ENCODE measurements around the gene TAF4B. TPM values are rescaled to one million over a fixed set of nuclear protein-coding genes. Genes with fewer than 3 reads are reported as not detected.

Gene TAF4B
- total and polyA plus RNA-seq, 4 donors = 0.10 to 4.3 (median 0.30) TPM

DNA sequence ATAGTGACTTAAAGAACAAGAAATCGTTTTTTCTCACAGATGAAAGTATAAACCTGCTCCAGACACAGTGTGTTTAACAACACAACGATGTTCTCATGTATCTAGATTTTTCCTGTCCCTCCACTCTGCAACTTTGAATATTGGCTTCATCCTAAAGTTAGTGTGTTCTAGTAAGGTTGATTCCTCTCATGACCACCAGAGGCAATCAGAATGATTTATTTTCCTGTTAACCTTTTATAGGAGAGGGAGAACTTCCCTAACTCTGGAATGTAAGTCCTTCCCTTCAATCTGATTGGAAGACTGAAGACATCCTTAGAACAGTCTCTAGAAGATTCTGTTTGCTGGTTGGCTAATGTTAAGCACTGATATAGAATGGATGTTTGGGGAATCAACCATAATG is 41.0 kb upstream of the TAF4B start:
- TF ChIP-seq HNF4G (IDR thresholded peaks at IDR 0.05) (no peak), NR2F2 (IDR thresholded peaks at IDR 0.05) (no peak), RAD21 (IDR thresholded peaks at IDR 0.05) (no peak), FOXA2 (IDR thresholded peaks at IDR 0.05) (no peak), TAF1 (conservative IDR thresholded peaks at IDR 0.05) (no peak), FOXA1 (IDR thresholded peaks at IDR 0.05) (no peak), YY1 (IDR thresholded peaks at IDR 0.05) (no peak), HNF4A (conservative IDR thresholded peaks at IDR 0.05) (no peak), JUND (IDR thresholded peaks at IDR 0.05) (no peak), RXRA (IDR thresholded peaks at IDR 0.05) (no peak), EGR1 (IDR thresholded peaks at IDR 0.05; ENCODE audit: low read depth in 2 of 2) (no peak)
- TF ChIP-seq, protein P1, sequence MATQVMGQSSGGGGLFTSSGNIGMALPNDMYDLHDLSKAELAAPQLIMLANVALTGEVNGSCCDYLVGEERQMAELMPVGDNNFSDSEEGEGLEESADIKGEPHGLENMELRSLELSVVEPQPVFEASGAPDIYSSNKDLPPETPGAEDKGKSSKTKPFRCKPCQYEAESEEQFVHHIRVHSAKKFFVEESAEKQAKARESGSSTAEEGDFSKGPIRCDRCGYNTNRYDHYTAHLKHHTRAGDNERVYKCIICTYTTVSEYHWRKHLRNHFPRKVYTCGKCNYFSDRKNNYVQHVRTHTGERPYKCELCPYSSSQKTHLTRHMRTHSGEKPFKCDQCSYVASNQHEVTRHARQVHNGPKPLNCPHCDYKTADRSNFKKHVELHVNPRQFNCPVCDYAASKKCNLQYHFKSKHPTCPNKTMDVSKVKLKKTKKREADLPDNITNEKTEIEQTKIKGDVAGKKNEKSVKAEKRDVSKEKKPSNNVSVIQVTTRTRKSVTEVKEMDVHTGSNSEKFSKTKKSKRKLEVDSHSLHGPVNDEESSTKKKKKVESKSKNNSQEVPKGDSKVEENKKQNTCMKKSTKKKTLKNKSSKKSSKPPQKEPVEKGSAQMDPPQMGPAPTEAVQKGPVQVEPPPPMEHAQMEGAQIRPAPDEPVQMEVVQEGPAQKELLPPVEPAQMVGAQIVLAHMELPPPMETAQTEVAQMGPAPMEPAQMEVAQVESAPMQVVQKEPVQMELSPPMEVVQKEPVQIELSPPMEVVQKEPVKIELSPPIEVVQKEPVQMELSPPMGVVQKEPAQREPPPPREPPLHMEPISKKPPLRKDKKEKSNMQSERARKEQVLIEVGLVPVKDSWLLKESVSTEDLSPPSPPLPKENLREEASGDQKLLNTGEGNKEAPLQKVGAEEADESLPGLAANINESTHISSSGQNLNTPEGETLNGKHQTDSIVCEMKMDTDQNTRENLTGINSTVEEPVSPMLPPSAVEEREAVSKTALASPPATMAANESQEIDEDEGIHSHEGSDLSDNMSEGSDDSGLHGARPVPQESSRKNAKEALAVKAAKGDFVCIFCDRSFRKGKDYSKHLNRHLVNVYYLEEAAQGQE (IDR thresholded peaks at IDR 0.05) = no peak
- TF ChIP-seq, protein P2, sequence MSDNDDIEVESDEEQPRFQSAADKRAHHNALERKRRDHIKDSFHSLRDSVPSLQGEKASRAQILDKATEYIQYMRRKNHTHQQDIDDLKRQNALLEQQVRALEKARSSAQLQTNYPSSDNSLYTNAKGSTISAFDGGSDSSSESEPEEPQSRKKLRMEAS (IDR thresholded peaks at IDR 0.05) = no peak

DNA sequence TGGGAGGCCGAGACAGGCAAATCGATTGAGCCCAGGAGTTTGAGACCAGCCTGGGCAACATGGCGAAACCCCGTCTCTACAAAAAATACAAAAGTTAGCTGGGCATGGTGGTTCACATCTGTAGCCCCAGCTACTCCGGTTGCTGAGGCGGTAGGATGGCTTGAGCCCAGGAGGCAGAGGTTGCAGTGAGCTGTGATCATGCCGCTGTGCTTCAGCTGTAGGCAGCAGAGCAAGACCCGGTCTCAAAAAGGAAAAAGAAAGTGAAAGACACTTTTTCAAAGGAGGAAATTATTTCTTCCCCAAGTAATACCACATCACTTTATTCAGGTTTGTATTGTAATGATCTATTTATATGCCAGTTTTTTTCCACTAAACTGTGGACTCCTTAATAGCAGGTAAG is 35.7 kb upstream of the TAF4B start:
- TF ChIP-seq, protein P2 (IDR thresholded peaks at IDR 0.05) = no peak
- TF ChIP-seq, protein P3, sequence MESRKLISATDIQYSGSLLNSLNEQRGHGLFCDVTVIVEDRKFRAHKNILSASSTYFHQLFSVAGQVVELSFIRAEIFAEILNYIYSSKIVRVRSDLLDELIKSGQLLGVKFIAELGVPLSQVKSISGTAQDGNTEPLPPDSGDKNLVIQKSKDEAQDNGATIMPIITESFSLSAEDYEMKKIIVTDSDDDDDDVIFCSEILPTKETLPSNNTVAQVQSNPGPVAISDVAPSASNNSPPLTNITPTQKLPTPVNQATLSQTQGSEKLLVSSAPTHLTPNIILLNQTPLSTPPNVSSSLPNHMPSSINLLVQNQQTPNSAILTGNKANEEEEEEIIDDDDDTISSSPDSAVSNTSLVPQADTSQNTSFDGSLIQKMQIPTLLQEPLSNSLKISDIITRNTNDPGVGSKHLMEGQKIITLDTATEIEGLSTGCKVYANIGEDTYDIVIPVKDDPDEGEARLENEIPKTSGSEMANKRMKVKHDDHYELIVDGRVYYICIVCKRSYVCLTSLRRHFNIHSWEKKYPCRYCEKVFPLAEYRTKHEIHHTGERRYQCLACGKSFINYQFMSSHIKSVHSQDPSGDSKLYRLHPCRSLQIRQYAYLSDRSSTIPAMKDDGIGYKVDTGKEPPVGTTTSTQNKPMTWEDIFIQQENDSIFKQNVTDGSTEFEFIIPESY (IDR thresholded peaks at IDR 0.05) = no peak
- no peak for TF ChIP-seq EGR1 (IDR thresholded peaks at IDR 0.05; ENCODE audit: low read depth in 2 of 2)
- TF ChIP-seq, protein P4, sequence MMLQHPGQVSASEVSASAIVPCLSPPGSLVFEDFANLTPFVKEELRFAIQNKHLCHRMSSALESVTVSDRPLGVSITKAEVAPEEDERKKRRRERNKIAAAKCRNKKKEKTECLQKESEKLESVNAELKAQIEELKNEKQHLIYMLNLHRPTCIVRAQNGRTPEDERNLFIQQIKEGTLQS (IDR thresholded peaks at IDR 0.05) = no peak
- TF ChIP-seq TAF1 (conservative IDR thresholded peaks at IDR 0.05) = no peak
- no peak for TF ChIP-seq FOXA2 (IDR thresholded peaks at IDR 0.05)
- no peak for TF ChIP-seq HNF4G (IDR thresholded peaks at IDR 0.05)
- TF ChIP-seq SP1 (IDR thresholded peaks at IDR 0.05) = no peak
- 81% methylated on average over 8 of the region's 8 CpGs for WGBS
- no peaks in the 10 kb centered on the region for H3K9me3 ChIP-seq (ENCODE audit: control insufficient read depth in 4 of 4, low read length in 3 of 4)
- H3K27ac ChIP-seq (ENCODE audit: low read depth in 1 of 2, low read length in 2 of 2) = no peak overlapping the region
- no peaks in the 10 kb centered on the region for H3K27me3 ChIP-seq (ENCODE audit: control insufficient read depth in 4 of 4, insufficient read depth in 4 of 4, low read length in 3 of 4)
- H3K4me3 ChIP-seq (ENCODE audit: low read depth in 1 of 3, low read length in 3 of 3) = no peak overlapping the region
- DNase-seq (ENCODE audit: low spot score) = no peak
- no peak overlapping the region for H3K9ac ChIP-seq (ENCODE audit: low read depth in 1 of 2, low read length in 2 of 2)
- H3K36me3 ChIP-seq (ENCODE audit: control insufficient read depth in 4 of 4, insufficient read depth in 3 of 4, low read depth in 1 of 4, low read length in 3 of 4) = no peaks in the 10 kb centered on the region
- H3K4me1 ChIP-seq (ENCODE audit: control insufficient read depth in 4 of 4, insufficient read depth in 4 of 4, low read length in 3 of 4) = no peaks in the 10 kb centered on the region

More for the DNA sequence above, 41.0 kb upstream of the TAF4B start:
- WGBS = 53% methylated on average over 2 of the region's 2 CpGs
- no peaks in the 10 kb centered on the region for H3K36me3 ChIP-seq (ENCODE audit: control insufficient read depth in 4 of 4, insufficient read depth in 3 of 4, low read depth in 1 of 4, low read length in 3 of 4)
- peaks cover 0 to 6% (median 0%) of the 10 kb centered on the region in 4 donors for H3K9me3 ChIP-seq (ENCODE audit: control insufficient read depth in 4 of 4, low read length in 3 of 4)
- no peak for DNase-seq (ENCODE audit: low spot score)
- no peaks in the 10 kb centered on the region for H3K4me1 ChIP-seq (ENCODE audit: control insufficient read depth in 4 of 4, insufficient read depth in 4 of 4, low read length in 3 of 4)
- no peak overlapping the region for H3K27ac ChIP-seq (ENCODE audit: low read depth in 1 of 2, low read length in 2 of 2)
- no peak overlapping the region for H3K4me3 ChIP-seq (ENCODE audit: low read depth in 1 of 3, low read length in 3 of 3)
- no peak overlapping the region for H3K9ac ChIP-seq (ENCODE audit: low read depth in 1 of 2, low read length in 2 of 2)
- no peaks in the 10 kb centered on the region for H3K27me3 ChIP-seq (ENCODE audit: control insufficient read depth in 4 of 4, insufficient read depth in 4 of 4, low read length in 3 of 4)
